ENCODE data around the gene OR8B2. TPM values are rescaled to one million over a fixed set of nuclear protein-coding genes. Genes with fewer than 3 reads are reported as not detected.
"Not testable (repeated sequence)": the region's sequence is repeated elsewhere in the genome, so short reads cannot be mapped to it uniquely, and the experiment has no call there.

The OR8B2 gene
- total and polyA plus RNA-seq, 4 donors = not detected

- no peak within 1 kb of the TSS for H3K27ac ChIP-seq (ENCODE audit: low read depth in 1 of 2, low read length in 2 of 2)
- no peak for DNase-seq
- H3K4me1 ChIP-seq (ENCODE audit: control insufficient read depth in 1 of 2, insufficient read depth in 2 of 2, low read length in 2 of 2) = no peaks in the 10 kb centered on the region
- no peak within 1 kb of the TSS for H3K4me3 ChIP-seq (ENCODE audit: low read length in 2 of 2)
- no peaks in the 10 kb centered on the region for H3K27me3 ChIP-seq (ENCODE audit: control insufficient read depth in 1 of 2, insufficient read depth in 2 of 2, low read length in 1 of 2)
- no peak for ATAC-seq (ENCODE audit: low FRiP score)
- H3K9me3 ChIP-seq (ENCODE audit: control insufficient read depth, low read length) = no peaks in the 10 kb centered on the region
- no peaks in the 10 kb centered on the region for H3K36me3 ChIP-seq (ENCODE audit: control insufficient read depth in 1 of 2, insufficient read depth in 2 of 2, low read length in 1 of 2)
- intact Hi-C loops (cut with DNase I) = no loop called here
These were observed 14.6 kb upstream of the OR8B2 start, which contains the start of gene OR8B3 for GRCh38 chr11:124398924-124399323. TSS of gene OR8B3 (minus strand) at chr11:124399024. CDS start at chr11:124397351, 1,673 bp downstream.

- 86 to 88% methylated on average over 2 of the region's 4 CpGs for WGBS, 2 donors
These were observed 12.5 kb upstream of the OR8B2 start for GRCh38 chr11:124396847-124397246.

GRCh38 chr11:124394408-124394807 is 10.1 kb upstream of the OR8B2 start:
- H3K27ac ChIP-seq (ENCODE audit: low read depth in 1 of 2, low read length in 2 of 2) = no peak overlapping the region
- H3K4me1 ChIP-seq (ENCODE audit: control insufficient read depth in 1 of 2, insufficient read depth in 2 of 2, low read length in 2 of 2) = no peaks in the 10 kb centered on the region
- no peak for ATAC-seq (ENCODE audit: low FRiP score)
- H3K9me3 ChIP-seq (ENCODE audit: control insufficient read depth, low read length) = no peaks in the 10 kb centered on the region
- no peak overlapping the region for H3K4me3 ChIP-seq (ENCODE audit: low read length in 2 of 2)
- no peak for DNase-seq
- intact Hi-C loops (cut with DNase I) = no loop called here
- H3K27me3 ChIP-seq (ENCODE audit: control insufficient read depth in 1 of 2, insufficient read depth in 2 of 2, low read length in 1 of 2) = no peaks in the 10 kb centered on the region
- WGBS, 2 donors = 58 to 62% methylated on average over 3 of the region's 3 CpGs
- no peaks in the 10 kb centered on the region for H3K36me3 ChIP-seq (ENCODE audit: control insufficient read depth in 1 of 2, insufficient read depth in 2 of 2, low read length in 1 of 2)

More at GRCh38 chr11:124396847-124397246, 12.5 kb upstream of the OR8B2 start:
- H3K36me3 ChIP-seq (ENCODE audit: control insufficient read depth in 1 of 2, insufficient read depth in 2 of 2, low read length in 1 of 2); H3K9me3 ChIP-seq (ENCODE audit: control insufficient read depth, low read length); ATAC-seq (ENCODE audit: low FRiP score); H3K4me1 ChIP-seq (ENCODE audit: control insufficient read depth in 1 of 2, insufficient read depth in 2 of 2, low read length in 2 of 2); H3K27me3 ChIP-seq (ENCODE audit: control insufficient read depth in 1 of 2, insufficient read depth in 2 of 2, low read length in 1 of 2); intact Hi-C loops (cut with DNase I); H3K27ac ChIP-seq (ENCODE audit: low read depth in 1 of 2, low read length in 2 of 2); H3K4me3 ChIP-seq (ENCODE audit: low read length in 2 of 2); DNase-seq: not testable (repeated sequence)

GRCh38 chr11:124382857-124383256 is 1.4 kb downstream of the OR8B2 start:
- intact Hi-C loops (cut with DNase I); H3K36me3 ChIP-seq (ENCODE audit: control insufficient read depth in 1 of 2, insufficient read depth in 2 of 2, low read length in 1 of 2); H3K9me3 ChIP-seq (ENCODE audit: control insufficient read depth, low read length); ATAC-seq (ENCODE audit: low FRiP score); DNase-seq; H3K27me3 ChIP-seq (ENCODE audit: control insufficient read depth in 1 of 2, insufficient read depth in 2 of 2, low read length in 1 of 2); H3K4me3 ChIP-seq (ENCODE audit: low read length in 2 of 2); H3K27ac ChIP-seq (ENCODE audit: low read depth in 1 of 2, low read length in 2 of 2); H3K4me1 ChIP-seq (ENCODE audit: control insufficient read depth in 1 of 2, insufficient read depth in 2 of 2, low read length in 2 of 2): not testable (repeated sequence)
- 82 to 87% methylated on average over 4 of the region's 6 CpGs for WGBS, 2 donors

- no peaks in the 10 kb centered on the region for H3K36me3 ChIP-seq (ENCODE audit: control insufficient read depth in 1 of 2, insufficient read depth in 2 of 2, low read length in 1 of 2)
- H3K4me3 ChIP-seq (ENCODE audit: low read length in 2 of 2) = no peak overlapping the region
- 92 to 94% methylated on average over 2 of the region's 2 CpGs for WGBS, 2 donors
- ATAC-seq (ENCODE audit: low FRiP score) (no peak), DNase-seq (no peak)
- H3K27ac ChIP-seq (ENCODE audit: low read depth in 1 of 2, low read length in 2 of 2) = no peak overlapping the region
- H3K27me3 ChIP-seq (ENCODE audit: control insufficient read depth in 1 of 2, insufficient read depth in 2 of 2, low read length in 1 of 2) = no peaks in the 10 kb centered on the region
- no peaks in the 10 kb centered on the region for H3K4me1 ChIP-seq (ENCODE audit: control insufficient read depth in 1 of 2, insufficient read depth in 2 of 2, low read length in 2 of 2)
- intact Hi-C loops (cut with DNase I) = no loop called here
- no peaks in the 10 kb centered on the region for H3K9me3 ChIP-seq (ENCODE audit: control insufficient read depth, low read length)
These were observed 3.7 kb downstream of the OR8B2 start for GRCh38 chr11:124380585-124380984.

GRCh38 chr11:124376280-124376679 is 8.0 kb downstream of the OR8B2 start:
- Histone ChIP-seq H3K4me1 (ENCODE audit: control insufficient read depth in 1 of 2, insufficient read depth in 2 of 2, low read length in 2 of 2) (no peaks in the 10 kb centered on the region), H3K36me3 (ENCODE audit: control insufficient read depth in 1 of 2, insufficient read depth in 2 of 2, low read length in 1 of 2) (no peaks in the 10 kb centered on the region), H3K27ac (ENCODE audit: low read depth in 1 of 2, low read length in 2 of 2) (no peak overlapping the region), H3K27me3 (ENCODE audit: control insufficient read depth in 1 of 2, insufficient read depth in 2 of 2, low read length in 1 of 2) (no peaks in the 10 kb centered on the region), H3K9me3 (ENCODE audit: control insufficient read depth, low read length) (no peaks in the 10 kb centered on the region), H3K4me3 (ENCODE audit: low read length in 2 of 2) (no peak overlapping the region)
- WGBS, 2 donors = 71 to 75% methylated on average over 3 of the region's 3 CpGs
- no peak for ATAC-seq (ENCODE audit: low FRiP score)
- DNase-seq = no peak
- intact Hi-C loops (cut with DNase I) = no loop called here

- H3K9me3 ChIP-seq (ENCODE audit: control insufficient read depth, low read length) = peaks cover 2% of the 10 kb centered on the region
- no peak overlapping the region for H3K4me3 ChIP-seq (ENCODE audit: low read length in 2 of 2)
- no peak overlapping the region for H3K27ac ChIP-seq (ENCODE audit: low read depth in 1 of 2, low read length in 2 of 2)
- H3K4me1 ChIP-seq (ENCODE audit: control insufficient read depth in 1 of 2, insufficient read depth in 2 of 2, low read length in 2 of 2) = no peaks in the 10 kb centered on the region
- H3K27me3 ChIP-seq (ENCODE audit: control insufficient read depth in 1 of 2, insufficient read depth in 2 of 2, low read length in 1 of 2) = no peaks in the 10 kb centered on the region
- 26 to 30% methylated on average over 2 of the region's 2 CpGs for WGBS, 2 donors
- H3K36me3 ChIP-seq (ENCODE audit: control insufficient read depth in 1 of 2, insufficient read depth in 2 of 2, low read length in 1 of 2) = no peaks in the 10 kb centered on the region
- intact Hi-C loops (cut with DNase I) = no loop called here
- ATAC-seq (ENCODE audit: low FRiP score) (no peak), DNase-seq (no peak)
These were observed 24.7 kb downstream of the OR8B2 start for GRCh38 chr11:124359566-124359965.

- H3K4me1 ChIP-seq (ENCODE audit: control insufficient read depth in 1 of 2, insufficient read depth in 2 of 2, low read length in 2 of 2) = no peaks in the 10 kb centered on the region
- no peaks in the 10 kb centered on the region for H3K9me3 ChIP-seq (ENCODE audit: control insufficient read depth, low read length)
- H3K4me3 ChIP-seq (ENCODE audit: low read length in 2 of 2) = no peak overlapping the region
- DNase-seq (no peak), ATAC-seq (ENCODE audit: low FRiP score) (no peak)
- intact Hi-C loops (cut with DNase I) = no loop called here
- no peak overlapping the region for H3K27ac ChIP-seq (ENCODE audit: low read depth in 1 of 2, low read length in 2 of 2)
- WGBS, 2 donors = 20 to 39% methylated on average over 3 of the region's 3 CpGs
- H3K36me3 ChIP-seq (ENCODE audit: control insufficient read depth in 1 of 2, insufficient read depth in 2 of 2, low read length in 1 of 2) = no peaks in the 10 kb centered on the region
- no peaks in the 10 kb centered on the region for H3K27me3 ChIP-seq (ENCODE audit: control insufficient read depth in 1 of 2, insufficient read depth in 2 of 2, low read length in 1 of 2)
These were observed 37.9 kb downstream of the OR8B2 start for GRCh38 chr11:124346311-124346955.

GRCh38 chr11:124344346-124344745 is 40.0 kb downstream of the OR8B2 start:
- Histone ChIP-seq H3K4me1 (ENCODE audit: control insufficient read depth in 1 of 2, insufficient read depth in 2 of 2, low read length in 2 of 2) (no peaks in the 10 kb centered on the region), H3K36me3 (ENCODE audit: control insufficient read depth in 1 of 2, insufficient read depth in 2 of 2, low read length in 1 of 2) (no peaks in the 10 kb centered on the region), H3K27me3 (ENCODE audit: control insufficient read depth in 1 of 2, insufficient read depth in 2 of 2, low read length in 1 of 2) (no peaks in the 10 kb centered on the region), H3K27ac (ENCODE audit: low read depth in 1 of 2, low read length in 2 of 2) (no peak overlapping the region), H3K4me3 (ENCODE audit: low read length in 2 of 2) (no peak overlapping the region), H3K9me3 (ENCODE audit: control insufficient read depth, low read length) (no peaks in the 10 kb centered on the region)
- ATAC-seq (ENCODE audit: low FRiP score) = no peak
- 78 to 79% methylated on average over 5 of the region's 5 CpGs for WGBS, 2 donors
- intact Hi-C loops (cut with DNase I) = no loop called here
- DNase-seq = no peak

All from aorta (tissue), 5 donors.